Measurements from ENCODE around the gene RRP1B.
"Not testable (repeated sequence)": the region's sequence is repeated elsewhere in the genome, so short reads cannot be mapped to it uniquely, and the experiment has no call there.

GRCh38 chr21:43616861-43617260, 42.5 kb upstream of the RRP1B start:
- TF ChIP-seq POLR2A, CTCF (IDR thresholded peaks at IDR 0.05): not testable (repeated sequence)

All from right lobe of liver (tissue), 4 donors.